Astrocyte of the hippocampus (primary cell): ENCODE data around the gene FARP1.
"Not testable (repeated sequence)": the region's sequence is repeated elsewhere in the genome, so short reads cannot be mapped to it uniquely, and the experiment has no call there.

Experiments used
- DNase-seq: peaks from one replicate; pipeline ENCODE4 v3.0.0; 2011; ENCODE audit warnings: low read depth, low spot score

The FARP1 gene

DNA sequence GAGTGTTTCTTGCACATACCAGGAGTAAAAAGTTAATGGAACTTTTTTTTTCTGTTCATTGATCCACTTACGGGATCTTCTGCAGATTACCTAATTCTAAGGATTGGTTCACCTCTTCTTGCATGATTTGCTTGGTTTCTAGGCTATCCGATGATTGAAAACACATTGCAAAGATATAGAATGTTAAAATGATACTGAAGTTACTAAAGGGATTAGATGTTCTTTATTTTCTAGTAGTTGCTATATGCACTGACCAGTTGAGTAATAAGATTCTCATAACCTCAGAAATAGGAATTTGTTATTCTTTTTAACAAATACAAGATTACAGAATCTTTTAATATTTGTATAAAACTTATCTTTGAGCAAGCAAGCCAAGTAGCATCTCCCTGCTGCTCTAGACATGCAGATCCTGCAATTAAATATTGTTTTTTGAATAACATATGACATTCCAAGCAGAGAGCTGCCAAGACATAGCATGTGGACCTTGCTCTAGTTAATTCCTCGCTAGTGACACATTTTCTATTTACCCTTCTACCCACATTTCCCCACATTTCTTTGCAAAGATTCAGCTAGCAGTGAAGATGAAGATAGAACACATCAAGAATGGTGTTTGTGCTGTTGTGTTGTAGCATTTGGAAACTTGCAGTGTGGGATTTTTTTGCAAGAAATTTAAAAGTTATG lies 85.9 kb downstream of the FARP1 start:
- DNase-seq = no peak

DNA sequence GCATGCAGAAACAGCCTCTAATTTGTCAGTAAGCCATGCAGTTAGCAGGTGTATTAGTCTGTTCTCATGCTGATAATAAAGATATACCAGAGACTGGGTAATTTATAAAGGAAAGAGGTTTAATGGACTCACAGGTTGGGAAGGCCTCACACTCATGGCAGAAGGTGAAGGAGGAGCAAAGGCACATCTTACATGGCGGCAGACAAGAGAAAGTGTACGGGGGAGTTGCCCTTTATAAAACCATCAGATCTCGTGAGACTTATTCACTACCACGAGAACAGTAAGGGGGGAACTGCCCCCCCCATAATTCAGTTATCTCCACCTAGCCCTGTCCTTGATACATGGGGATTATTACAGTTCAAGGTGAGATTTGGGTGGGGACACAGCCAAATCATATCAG lies 87.9 kb downstream of the FARP1 start:
- DNase-seq = not testable (repeated sequence)

DNA sequence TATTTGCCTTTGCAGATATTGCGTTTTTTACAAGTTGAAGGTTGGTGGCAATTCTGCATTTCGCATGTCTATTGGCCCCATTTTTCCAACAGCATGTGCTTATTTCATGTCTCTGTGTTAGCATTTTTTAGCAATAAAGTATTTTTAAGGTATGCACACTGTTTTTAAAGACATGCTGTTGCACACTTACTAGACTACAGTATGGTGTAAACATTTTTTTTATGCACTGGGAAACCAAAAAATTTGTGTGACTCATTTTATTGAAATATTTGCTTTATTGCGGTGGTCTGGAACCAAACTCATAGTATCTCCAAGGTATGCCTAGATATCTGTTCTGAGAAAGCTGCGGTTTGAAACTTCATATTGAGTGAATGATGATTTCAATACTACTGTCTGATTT lies 89.6 kb downstream of the FARP1 start:
- DNase-seq = no peak

DNA sequence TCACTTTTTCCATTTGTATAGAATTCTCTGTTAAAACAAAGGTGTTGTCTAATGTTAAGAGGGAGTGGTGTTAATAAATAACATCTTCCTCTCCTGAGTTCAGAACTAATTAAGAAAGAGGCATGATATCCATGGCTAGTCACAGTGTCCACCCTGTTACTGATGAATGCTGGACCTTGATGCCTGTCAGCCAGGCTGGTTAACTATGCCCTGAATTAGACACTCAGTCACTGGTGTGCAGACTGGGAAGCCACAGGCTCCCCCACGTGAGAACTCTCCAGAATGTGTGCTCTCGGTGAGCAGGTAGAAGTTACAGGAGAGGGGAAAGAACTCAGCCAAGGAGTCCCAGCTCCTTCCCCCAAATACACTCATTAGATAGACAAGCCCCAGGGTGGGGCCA lies 90.2 kb downstream of the FARP1 start:
- no peak for DNase-seq

DNA sequence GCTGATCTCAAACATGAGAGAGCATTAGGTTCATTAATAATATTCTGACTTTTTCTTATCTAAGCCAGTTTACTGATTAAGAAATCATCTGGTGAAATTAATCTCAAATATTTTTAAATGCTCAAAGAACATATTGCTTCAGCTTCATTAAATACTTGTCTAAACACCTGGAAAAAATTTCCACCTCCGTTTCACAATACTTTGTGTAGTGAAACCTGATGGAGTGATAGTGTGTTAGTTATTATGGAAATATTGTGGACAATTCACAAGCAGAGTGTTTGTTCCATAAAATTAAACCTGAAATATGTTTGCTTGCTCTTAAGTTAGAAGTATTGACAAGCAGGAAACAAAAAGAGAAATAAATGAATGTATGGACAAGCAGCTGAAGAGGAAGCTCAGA lies 91.5 kb downstream of the FARP1 start:
- no peak for DNase-seq

DNA sequence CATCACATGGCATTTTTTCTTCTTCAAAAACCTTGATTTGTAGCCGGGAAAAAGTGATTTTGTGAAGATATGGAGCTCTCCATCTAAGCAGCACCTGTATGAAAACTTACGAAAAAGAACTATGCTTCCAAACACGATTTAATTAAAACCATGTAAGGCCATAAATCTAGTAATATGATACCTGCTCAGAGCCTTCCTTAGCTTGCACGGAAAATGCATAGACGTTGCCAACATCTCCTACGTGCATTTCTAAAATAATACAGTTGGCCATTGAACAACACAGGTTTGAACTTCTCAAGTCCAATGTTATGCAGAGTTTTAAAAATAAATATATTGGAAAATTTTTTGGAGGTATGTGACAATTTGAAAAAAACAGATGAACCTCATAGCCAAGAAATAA lies 93.3 kb downstream of the FARP1 start:
- DNase-seq = no peak

DNA sequence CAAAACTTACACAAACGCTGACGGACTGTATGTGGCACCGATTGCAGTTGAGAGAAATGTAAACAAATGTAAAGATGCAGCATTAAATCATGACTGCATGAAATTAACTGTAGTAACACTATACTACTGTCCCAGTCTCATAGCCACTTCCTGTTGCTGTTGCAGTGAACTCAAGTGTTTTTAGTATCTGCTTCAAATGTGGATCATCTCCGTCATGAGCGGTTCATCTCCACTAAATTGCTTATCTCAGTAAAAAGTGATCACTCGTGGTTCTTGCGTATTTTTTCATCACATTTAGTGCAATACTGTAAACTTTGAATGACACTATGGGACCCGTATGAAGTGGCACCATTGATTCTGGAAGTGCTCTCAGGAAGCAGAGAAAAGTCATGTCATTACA lies 94.4 kb downstream of the FARP1 start:
- DNase-seq = no peak

DNA sequence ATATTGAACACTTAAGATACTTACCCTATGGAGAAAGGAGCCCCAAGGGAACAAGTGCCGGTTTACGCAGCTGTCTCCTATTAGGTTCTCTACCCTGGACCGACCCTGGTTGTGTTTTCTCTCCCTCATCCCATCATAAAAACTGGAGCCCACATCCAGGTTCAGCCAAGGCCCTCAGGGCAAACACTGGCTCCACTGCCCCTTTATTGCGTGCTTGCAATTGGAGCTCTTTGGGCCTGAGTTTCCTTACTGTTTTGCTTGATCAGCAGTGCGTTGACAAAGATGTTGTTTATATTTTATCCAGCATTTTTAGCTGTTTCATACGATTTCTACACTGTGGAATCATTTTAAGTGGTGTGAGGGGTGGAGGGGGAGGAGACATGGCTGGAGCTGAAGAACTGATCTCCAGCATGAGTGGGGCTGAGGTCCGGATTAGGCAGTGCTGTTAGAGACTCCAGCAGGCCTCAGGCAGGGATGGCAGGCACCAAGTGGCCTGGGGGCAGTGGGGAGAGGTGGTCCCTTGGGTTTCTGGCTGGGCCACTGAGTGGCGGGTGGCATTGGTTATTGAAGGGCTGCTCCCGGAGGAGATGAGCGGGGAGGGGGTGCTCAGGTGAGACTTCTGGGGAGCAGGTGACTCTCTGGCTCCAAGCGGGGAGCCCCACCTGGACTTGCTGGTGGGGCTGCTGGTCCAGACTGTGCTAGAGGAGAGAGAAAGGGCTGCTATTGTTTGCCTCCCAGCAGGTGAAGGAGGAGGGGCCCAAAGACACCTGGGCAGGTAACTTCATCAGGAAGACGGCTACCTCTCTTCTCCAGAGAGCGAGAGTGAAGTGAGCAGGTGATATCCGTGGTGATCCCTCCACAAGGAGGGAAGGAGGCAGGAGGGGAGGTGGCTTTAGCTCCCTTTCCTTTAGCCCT lies 96.5 kb downstream of the FARP1 start:
- no peak for DNase-seq

DNA sequence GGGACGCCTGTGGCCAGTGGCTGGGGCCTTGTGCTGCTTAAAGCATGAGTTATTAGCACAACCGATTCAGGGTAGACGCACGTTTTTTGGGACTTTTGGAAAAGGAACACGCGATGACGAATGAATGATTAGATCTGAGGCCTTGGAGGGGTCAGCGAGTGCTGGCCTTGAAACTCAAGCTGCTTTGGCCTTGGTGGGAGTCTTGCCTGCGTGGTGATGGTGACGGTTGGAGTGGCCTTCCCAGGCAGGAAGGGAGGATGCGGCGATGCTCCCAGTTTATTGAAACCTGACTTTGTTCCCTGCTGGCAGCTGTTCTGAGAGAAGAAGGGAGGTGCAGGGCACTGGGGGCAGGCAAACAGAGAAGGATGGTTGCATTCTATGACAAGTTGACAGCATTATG lies 97.2 kb downstream of the FARP1 start:
- DNase-seq = no peak

DNA sequence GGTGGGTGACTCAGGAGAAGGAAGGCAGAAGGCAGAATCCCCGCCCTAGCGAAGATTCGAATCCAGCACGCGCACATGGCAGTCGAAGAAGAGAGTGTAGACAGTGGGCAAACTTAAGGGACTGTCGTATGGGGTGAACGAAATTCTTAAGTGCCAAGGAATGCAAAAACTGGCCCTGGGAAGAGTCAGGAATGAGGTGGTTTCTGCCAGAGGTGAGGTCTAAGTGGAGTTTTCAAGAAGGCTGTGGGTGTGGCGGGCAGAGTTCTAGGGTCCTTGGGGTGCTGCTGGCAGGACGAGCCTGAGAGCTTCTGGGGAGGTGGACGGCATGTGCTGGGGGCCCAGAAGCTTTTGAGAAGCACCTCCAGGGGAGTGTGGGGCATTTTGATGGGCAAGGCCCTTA lies 98.1 kb downstream of the FARP1 start:
- no peak for DNase-seq

DNA sequence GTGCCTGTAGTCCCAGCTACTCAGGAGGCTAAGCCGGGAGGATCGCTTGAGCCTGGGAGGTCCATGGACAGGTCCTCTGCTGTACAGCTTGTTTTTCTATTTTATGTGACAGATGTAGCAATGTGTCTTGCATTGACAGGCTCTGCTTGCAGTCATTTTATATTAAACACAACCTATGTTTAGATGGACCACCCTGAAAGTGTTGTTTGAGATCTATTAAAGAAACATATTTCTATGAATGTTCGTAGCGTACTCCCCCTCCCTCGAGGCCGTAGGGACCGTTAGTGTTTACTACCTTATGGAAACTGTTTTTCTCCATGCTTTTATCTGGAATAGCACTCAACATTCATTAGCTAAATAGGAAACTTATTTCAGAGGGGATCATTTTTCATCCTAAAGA lies 99.1 kb downstream of the FARP1 start:
- no peak for DNase-seq

DNA sequence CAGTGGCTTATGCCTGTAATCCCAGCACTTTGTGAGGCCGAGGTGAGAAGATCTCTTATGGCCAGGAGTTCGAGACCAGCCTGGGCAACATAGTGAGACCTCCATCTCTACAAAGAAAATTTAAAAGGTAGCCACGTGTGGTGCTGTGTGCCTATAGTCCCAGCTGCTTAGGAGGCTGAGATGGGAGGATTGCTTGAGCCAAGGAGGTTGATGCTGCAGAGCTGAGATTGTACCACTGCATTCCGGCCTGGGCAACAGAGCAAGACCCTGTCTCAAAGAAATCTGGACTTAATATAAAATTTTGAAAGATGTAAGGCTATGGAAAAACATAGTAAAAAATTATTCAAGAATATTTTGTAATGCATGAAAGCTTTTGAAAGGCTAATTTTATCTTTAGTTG lies 99.5 kb downstream of the FARP1 start:
- DNase-seq = no peak

DNA sequence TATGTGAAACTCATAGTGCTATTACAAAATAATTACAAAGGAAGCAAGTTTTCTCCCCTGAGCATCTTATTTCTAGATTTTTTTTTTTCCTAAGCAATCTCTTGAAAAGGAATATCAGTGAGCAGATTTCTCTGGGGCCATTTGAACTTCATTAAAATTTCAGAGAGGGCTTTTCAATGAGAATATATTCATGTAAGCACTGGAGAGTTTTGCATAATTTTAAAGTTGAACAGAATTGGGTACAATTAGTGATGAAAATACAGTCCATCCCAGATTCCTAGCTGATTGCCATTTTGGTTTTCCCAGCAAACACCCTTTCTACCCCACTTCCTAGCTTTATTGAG lies 101.0 kb downstream of the FARP1 start:
- DNase-seq = no peak

DNA sequence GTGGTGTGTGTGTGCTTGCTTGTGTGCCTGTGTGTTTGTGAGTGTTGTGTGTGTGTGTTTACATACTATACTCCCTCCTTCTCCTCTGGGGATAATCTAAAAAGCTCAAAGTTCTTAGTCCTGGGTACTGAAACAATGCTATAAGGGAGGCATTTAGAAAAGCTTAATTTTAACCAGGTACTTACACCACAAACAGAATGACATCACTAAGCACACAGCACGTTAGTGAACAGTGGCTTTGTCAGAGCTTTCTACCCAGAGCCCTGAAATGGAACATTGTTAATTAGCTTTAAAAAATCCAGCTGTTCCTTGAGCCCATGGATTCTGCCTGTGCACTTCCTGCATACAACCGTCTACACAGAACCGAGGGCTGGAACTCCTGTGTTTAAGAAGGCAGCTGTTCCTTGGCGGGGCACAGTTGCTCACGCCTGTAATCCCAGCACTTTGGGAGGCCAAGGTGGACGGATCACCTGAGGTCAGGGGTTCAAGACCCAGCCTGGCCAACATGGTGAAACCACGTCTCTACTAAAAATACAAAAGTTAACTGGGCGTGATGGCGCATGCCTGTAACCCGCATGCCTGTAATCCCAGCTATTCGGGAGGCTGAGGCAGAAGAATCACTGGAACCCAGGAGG lies 103.8 kb downstream of the FARP1 start:
- no peak for DNase-seq

DNA sequence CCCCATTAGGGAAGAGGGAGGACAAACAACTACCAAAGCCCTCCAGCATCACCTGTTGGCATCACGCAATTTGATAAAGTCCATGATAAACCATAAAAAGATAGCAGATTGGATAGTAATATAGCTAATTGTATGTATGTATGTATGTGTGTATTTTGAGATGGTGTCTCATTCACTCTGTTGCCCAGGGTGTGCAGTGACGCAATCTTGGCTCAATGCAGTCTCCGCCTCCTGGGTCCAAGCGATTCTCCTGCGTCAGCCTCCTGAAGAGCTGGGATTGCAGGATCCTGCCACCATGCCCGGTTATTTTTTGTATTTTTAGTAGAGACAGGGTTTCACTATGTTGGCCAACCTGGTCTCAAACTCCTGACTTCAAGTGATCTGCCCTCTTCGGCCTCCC lies 108.8 kb downstream of the FARP1 start:
- DNase-seq = no peak

DNA sequence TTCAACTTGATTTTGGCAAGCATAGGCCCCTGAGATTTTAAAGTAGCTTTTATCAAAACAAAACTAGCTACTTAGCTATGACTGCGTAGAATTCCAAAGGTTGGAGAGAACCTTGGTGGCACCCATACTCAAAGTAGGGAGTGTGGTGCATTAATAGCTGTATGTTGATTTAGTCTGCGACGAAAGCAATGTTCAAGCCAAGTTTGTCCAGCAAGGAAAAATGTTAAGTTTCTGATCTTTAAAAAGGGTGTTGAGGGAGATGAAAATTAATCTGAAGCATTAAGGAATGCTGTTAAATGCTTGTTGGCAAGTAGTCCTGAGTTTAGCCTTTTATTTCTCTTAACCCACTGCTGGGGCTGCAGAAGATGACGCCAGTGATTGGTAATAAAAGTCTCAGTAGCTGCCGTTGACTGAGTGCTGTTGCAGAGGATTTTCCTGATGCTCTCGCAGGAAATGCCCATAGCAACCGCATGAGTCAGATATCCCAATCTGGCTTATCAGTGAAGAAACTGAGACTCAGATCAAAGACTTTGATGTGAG lies 110.1 kb downstream of the FARP1 start:
- peak; percentile 81 for DNase-seq

DNA sequence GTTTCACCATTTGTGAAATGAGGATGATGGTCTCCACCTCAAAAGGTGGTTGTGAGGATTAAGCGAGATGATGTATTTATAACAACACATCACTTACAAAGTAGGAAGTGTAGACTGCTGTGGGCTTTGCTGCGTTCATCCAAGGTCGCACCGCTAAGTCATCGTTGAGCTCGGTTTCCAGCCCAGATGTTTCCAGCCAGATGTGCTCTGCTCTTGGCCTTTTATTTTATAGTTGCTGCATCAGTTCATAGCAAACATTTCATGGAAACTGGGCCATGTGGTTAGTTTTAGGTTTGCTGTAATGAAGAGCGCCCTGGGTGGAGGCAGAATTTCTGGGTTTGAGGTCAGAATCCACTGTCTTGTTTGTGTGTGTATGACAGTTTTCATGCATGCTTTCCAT lies 110.6 kb downstream of the FARP1 start:
- DNase-seq = no peak

DNA sequence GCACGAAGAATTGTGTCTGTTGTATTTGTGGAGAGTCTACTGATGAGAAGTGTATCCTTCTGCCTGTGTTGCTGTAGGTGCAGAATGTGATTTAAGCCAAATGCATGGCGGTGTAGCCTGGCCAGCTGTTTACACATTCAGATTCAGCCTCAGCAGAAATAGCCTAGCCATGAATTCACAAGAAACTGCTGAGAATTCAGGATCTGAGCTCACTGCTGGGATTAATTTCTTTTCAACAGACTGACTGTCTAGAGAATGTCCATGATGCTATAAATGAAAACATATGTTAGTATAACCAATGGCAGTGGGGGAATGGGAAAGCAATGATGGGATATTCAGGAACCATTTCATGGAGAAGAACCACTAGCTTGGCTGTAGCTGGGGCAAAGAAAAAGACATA lies 111.6 kb downstream of the FARP1 start:
- no peak for DNase-seq

DNA sequence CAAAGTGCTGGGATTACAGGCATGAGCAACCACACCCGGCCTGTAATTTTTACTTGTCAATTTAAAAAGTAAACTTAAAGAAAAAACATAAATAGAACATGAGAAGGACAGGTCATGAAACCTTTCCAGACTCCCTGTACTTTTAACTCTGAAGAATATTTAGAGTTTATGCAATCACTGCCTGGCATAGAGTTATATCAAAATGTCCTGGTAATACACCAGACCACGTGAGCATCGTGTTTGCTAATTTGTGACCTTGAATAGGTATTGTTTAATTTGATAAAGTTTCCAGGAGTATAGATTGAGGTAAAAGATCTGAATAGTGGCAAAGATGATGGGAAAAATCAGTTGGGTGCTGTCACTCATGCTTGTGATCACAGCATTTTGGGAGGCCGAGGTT lies 115.3 kb downstream of the FARP1 start:
- DNase-seq = no peak

DNA sequence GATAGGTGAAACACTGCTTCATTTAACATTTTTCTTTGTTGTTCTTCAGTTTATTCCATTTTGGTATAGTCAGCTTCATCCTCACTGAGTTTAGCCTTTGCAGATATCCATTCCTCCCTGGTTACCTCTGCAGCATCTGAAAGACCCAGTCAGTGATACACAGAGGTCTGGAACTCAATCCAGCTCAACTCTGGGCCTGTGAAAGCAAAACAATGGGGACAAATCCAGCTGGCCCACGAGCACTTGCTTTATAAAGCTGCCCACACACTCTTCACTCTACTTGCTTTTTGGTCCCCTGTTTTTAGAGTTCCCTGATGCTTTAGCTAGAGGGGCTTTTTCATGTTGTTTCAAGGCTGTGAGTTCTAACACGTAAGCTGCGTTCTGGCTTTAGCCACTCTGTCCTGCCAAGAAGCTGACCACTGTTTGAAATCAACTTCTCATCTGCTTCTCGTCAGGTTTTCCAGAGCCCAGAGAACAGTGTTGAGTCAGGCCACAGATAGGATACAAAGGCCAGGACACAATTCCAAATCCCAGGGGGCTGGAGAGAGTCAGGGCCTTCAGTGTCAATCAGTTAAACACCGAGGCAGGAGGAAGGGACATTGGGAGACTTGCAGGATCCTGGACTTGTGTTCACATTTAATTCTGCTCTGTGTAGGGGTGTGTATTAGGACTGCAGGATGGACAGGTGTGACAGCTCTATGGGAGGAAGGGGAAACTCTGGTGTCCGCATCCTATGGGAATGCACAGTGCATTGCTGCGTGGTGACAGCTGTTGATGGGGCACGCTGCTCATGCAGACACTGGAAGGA lies 117.7 kb downstream of the FARP1 start:
- no peak for DNase-seq

DNA sequence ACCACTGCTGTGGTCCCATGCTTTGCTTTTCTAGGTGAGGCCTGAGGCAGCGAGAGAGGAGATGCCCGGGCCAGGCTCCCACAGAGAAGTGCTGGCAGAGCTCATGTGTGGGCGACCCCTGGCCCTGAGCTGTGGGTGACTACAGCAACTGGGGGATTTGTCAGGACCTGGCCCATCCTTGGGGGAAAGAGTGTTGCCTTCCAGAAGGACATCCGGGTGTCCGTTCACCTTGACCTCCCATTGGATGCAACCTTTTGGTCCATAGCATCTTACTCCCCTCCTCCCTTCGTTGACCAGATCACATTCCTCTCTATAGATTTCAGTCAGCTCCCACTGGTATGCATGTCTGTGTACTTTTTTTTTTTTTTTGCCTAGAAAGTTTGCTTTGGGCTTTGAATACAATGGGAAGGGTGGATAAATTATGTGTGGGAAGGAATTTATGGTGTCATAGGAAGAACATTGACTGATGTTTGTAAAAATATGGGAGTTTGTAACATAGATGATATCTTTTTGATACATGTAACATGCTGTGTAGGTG lies 118.3 kb downstream of the FARP1 start:
- no peak for DNase-seq

DNA sequence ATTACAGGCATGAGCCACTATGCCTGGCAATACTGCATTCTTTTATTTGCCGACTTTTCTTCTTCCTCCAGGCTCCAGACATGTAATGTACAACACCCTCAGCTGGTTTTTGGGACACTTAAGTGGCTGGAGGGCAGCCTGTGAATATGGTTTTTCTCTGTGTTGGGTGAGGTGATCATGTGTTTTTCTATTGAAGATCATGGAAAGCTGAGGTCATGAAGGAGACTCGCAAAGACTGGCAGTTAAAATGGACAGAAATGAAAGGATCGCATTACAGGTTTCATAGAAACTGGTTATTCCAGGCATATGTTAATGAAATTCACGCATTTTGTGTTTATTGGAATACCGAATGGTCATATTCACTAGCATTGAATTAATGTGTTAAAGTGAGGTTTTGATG lies 119.4 kb downstream of the FARP1 start:
- DNase-seq = no peak
